Stimulated activated CD4-positive, alpha-beta T cell treated with anti-CD3 and anti-CD28 coated beads, Interleukin-1b, Interleukin-23, amount 100 ng/mL, for 4 hours (primary cell): Measurements from ENCODE around the gene RCAN1.

Source experiments
- DNase-seq, 2 donors: peaks; one replicate each; pipeline ENCODE4 v3.0.0-alpha.2; 2020; ENCODE audit warnings: low read depth in 2 of 2

RCAN1 gene

GRCh38 chr21:34540206-34540605 is 74.7 kb downstream of the RCAN1 start:
- DNase-seq, result no peak

DNA sequence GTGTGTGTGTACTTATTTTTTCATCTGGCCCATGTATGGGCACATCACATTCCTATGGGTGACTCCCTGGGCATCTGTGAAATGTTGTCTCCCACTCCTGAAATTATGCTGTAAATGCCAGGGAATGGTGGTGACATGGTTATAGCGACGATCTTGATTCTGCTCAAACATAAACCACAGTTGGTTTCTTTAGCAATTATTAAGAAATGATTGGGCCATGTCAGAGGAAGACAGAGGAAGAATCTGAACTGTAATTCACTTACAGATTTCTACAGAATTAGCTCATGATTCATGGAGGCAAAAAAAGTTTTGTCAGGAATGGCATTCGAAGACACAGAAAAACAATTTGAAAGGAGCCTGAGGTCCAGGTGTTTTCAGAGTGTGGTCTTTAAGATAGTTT is 77.1 kb downstream of the RCAN1 start:
- DNase-seq, result no peak

GRCh38 chr21:34536820-34537219 is 78.1 kb downstream of the RCAN1 start:
- no peak for DNase-seq

- no peak for DNase-seq
These were observed 78.6 kb downstream of the RCAN1 start for GRCh38 chr21:34536311-34536710.

GRCh38 chr21:34535886-34536285 is 79.0 kb downstream of the RCAN1 start:
- no peak for DNase-seq

GRCh38 chr21:34534522-34534921 is 80.4 kb downstream of the RCAN1 start:
- DNase-seq, result no peak

- no peak for DNase-seq
These were observed 81.0 kb downstream of the RCAN1 start for GRCh38 chr21:34533938-34534337.

DNA sequence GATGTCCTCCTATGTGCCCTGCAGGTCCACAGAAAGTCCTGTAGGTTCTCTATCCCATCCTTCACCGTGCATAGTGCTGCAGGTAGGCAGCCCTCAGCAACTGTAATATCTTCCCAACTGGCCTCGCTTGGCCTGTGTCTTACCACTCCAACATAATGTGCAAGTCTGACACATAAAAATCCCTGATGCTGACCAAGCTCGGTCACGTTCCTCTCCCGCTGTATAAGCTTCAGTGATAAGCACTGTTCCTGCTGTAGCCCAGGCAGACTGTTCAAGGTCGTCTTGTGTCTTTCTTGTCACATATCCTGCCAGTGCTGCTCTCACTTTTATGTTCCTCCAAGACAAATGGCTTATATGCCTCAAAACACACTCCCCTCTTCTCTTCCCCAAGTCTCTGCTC is 83.5 kb downstream of the RCAN1 start:
- DNase-seq, result no peak

- DNase-seq, result no peak
These were observed 84.7 kb downstream of the RCAN1 start for GRCh38 chr21:34530261-34530660.

- no peak for DNase-seq
These were observed 86.8 kb downstream of the RCAN1 start for GRCh38 chr21:34528131-34528561.

- peak; percentile 16 to 24 for DNase-seq
These were observed 88.2 kb downstream of the RCAN1 start for GRCh38 chr21:34526618-34527290.

- DNase-seq, result no peak
These were observed 88.7 kb downstream of the RCAN1 start for GRCh38 chr21:34526241-34526617.

GRCh38 chr21:34524646-34525601 is 90.0 kb downstream of the RCAN1 start:
- DNase-seq, result no peak

GRCh38 chr21:34523019-34523555 is 91.8 kb downstream of the RCAN1 start:
- no peak for DNase-seq

- no peak for DNase-seq
These were observed 92.6 kb downstream of the RCAN1 start for GRCh38 chr21:34522284-34522683.

- DNase-seq, result no peak
These were observed 93.4 kb downstream of the RCAN1 start for GRCh38 chr21:34521561-34521960.

GRCh38 chr21:34520764-34521508 is 94.0 kb downstream of the RCAN1 start:
- DNase-seq, result no peak

GRCh38 chr21:34520281-34520680 is 94.6 kb downstream of the RCAN1 start:
- no peak for DNase-seq

DNA sequence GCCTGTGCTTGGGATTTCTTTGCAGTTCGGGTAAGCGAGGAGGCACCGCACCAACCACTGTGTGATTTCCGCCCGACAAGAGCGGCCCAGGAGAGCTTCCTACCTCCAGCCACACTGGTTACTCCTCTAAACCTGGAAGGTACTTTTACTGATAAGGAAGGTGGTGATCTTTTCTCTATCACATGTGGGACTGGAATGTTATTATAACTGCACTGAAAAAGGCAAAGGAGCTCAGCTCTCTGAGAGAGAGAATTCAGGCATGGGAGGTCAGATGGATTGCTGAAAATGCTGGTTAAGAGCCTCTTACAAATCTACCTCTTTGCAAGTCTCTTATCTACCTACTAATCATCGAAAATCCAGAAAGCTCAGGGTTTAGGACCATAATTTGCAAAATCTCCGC is 95.2 kb downstream of the RCAN1 start:
- no peak for DNase-seq

GRCh38 chr21:34519016-34519415 is 95.9 kb downstream of the RCAN1 start:
- DNase-seq, result no peak

DNA sequence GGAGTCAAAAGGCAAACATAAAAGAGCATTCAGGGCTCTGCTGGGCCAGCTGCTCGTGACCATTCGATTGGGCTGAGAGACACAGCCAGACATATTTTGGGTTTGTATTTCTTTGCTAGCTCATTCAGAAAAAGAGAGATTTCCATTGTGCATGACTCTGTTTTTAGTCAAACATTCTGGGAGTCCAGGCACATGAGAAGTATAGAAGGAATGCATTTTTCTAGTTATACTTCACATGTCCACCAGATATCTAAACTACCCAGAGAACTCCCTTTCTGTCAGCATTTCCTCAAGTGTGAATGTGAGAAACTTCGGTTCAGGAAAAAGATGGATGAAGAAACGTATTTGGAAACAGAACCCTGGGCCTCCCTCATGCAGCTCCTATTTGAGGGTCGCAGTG is 96.6 kb downstream of the RCAN1 start:
- DNase-seq, result no peak
